HCEC 1CT (cell line): ENCODE data around the gene ERRFI1.
A peak's percentile ranks its signal among the peaks of the same experiment; 100 is the strongest.

Experiments
- DNase-seq: peaks from one replicate; pipeline ENCODE4 v3.0.0-alpha.2; 2017

The ERRFI1 gene

GRCh38 chr1:8043621-8044020 is 17.5 kb upstream of the ERRFI1 start:
- DNase-seq: no peak

- no peak for DNase-seq
These were observed 16.0 kb upstream of the ERRFI1 start for GRCh38 chr1:8042134-8042533.

DNA sequence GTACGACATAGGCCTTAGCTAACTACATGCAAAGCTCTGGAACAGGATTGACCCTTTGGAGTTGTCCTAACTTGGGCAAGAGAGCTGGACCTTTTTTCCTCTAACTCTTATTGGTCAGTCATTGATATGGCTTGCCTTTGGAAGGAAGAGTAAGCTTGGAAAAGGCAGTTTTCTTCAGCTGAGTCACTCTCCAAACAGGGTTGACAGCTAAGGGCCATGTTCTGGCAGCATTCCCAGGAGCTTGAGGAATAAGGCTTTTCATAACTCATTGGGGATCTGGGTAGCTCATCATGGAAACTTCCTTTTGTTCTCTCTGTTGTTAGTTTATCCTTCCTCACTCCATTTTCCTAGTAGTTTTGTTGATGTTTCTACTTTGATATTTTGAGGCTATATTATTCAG is 14.5 kb upstream of the ERRFI1 start:
- DNase-seq: peak; percentile 98

GRCh38 chr1:8039071-8039470 is 13.0 kb upstream of the ERRFI1 start:
- no peak for DNase-seq

DNA sequence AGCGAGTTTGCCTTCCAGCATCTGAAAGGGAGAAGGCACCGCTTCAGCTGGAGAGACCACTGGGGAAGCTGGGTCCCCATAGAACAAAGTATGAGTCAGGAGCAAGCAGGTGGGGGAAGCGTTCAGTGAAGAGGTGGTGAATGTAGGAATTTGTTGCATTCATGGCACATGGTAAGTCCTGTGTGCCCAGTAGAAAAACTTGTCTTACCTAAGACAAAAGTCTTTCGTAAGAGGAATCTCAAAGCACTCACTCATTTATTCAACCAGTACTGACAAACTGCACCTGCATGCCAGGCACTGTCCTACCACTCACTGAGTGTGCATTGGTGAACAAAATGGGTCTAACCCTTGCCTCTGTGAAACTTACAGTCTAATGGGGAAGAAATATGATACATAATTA is 9.2 kb upstream of the ERRFI1 start:
- no peak for DNase-seq

GRCh38 chr1:8033322-8033721 is 7.2 kb upstream of the ERRFI1 start:
- no peak for DNase-seq

DNA sequence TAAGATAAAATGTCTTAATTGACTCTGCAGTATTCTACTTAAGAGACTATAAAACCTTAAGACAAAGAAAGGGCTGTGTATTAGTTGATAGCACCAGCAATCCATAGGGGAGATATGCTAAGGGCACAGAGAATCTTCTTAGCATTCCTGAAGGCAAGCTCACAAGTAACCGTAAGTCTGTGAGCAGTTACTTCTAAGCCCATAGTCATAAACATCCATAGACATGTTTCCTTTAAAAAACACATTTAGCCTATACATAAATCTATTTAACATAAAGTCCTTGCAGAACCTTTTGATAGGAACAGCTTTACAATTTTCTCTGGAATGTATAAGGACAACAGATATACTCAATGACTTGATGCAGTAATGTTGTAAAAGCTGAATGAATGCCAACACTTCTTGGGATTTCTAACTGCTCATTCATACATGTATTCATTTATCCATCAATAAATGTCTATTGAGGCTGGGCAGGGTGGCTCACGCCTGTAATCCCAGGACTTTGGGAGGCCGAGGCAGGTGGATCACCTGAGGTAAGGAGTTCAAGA is 6.3 kb upstream of the ERRFI1 start:
- no peak for DNase-seq

DNA sequence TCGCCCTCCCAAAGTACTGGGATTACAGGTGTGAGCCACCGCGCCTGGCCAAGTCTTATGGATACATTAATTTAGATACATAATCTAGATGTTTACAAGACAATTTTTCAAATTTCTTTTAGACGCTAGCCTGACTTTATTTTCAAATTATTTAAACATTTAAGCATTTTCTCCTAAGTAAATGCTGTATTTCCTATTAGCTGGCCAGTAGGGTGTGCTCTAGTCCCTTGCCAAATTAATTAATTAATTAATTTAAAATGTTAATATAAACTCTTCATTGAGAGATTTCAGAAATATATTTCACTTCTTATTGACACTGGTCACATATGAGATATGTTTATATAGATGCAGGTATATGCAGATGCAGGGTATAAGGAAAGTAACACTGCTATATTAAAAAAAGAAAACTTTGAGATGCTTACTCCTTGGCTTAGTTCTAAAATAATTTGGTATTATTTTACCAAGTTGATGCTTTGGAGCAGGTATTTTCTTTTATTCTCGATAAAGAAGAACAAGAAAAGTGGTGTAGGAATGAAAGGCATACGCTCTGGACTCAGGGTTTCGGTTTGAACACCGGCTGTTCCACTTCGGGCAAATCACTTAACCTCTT is 5.2 kb upstream of the ERRFI1 start:
- peak; percentile 78 for DNase-seq

DNA sequence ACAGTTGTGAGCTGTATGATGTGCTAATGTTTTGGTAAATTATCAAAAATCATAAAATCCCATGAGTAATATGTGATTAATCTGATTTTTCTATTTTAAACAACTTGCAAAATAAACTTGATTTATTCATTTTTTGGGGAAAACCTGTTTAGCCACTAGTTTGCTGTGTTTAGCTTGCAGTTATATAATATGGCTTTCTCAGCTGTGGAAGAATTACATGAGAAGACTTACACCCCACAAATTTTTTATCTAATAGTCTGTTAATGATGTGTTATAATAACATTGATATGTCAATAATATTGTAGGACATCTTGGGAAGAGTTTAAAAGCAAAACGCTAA is 2.4 kb upstream of the ERRFI1 start:
- DNase-seq: peak; percentile 66

GRCh38 chr1:8027748-8028570 is 1.9 kb upstream of the ERRFI1 start:
- DNase-seq: peak; percentile 91

DNA sequence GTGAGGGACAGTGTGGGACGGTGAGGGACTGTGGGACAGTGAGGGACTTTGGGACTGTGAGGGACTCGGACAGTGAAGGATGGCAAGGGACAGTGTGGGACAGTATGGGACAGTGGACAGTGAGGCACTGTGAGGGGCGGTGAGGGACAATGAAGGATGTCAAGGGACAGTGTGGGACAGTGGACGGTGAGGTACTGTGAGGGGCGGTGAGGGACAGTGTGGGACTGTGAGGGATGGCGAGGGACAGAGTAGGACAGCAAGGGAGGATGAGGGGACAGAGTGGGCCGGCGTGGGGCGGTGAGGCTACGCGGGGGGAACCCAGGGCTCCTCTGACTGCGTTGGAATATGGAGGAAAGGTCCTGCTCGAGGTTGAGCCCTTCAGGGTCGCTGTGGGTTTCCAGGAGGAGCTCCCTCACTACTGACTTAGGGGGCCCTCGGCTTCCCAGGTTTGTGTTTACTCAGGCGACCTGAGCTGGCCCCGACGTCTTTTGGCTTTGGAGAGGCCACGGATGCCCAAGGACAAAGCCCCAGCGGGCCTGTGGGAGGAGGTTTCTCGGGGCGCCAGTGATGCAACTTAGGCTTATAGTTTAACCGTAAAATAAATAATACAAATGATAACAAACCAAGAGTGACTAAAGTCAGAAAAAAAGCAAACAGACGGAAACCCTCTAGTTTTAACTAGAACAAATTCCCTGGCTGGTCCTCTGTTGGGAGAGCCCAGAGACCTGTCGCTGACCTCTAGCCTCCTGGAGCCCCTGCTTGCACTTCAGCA is 1.1 kb upstream of the ERRFI1 start:
- DNase-seq: peak; percentile 82

GRCh38 chr1:8025671-8026144 is 401 bp downstream of the ERRFI1 start:
- DNase-seq: no peak

GRCh38 chr1:8025061-8025670 is 943 bp downstream of the ERRFI1 start:
- DNase-seq: no peak

- DNase-seq: no peak
These were observed 1.8 kb downstream of the ERRFI1 start for GRCh38 chr1:8024329-8024728.

DNA sequence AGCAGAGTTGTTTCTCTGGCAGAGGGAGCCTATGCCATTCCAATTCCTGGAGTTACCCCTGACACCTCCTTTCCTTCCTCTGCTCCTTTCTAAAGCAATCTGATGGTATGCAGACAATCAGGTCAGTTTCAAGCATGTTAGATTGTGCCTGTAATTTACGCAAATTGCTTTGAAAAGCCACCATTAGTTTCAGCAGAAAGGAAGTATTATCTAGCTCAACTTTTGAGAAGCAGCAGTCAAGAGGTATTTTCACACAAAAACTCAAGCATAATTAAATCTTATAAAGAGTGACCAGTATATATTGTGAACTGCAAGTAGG is 2.2 kb downstream of the ERRFI1 start:
- DNase-seq: no peak

GRCh38 chr1:8023287-8023994 is 2.7 kb downstream of the ERRFI1 start:
- DNase-seq: no peak

DNA sequence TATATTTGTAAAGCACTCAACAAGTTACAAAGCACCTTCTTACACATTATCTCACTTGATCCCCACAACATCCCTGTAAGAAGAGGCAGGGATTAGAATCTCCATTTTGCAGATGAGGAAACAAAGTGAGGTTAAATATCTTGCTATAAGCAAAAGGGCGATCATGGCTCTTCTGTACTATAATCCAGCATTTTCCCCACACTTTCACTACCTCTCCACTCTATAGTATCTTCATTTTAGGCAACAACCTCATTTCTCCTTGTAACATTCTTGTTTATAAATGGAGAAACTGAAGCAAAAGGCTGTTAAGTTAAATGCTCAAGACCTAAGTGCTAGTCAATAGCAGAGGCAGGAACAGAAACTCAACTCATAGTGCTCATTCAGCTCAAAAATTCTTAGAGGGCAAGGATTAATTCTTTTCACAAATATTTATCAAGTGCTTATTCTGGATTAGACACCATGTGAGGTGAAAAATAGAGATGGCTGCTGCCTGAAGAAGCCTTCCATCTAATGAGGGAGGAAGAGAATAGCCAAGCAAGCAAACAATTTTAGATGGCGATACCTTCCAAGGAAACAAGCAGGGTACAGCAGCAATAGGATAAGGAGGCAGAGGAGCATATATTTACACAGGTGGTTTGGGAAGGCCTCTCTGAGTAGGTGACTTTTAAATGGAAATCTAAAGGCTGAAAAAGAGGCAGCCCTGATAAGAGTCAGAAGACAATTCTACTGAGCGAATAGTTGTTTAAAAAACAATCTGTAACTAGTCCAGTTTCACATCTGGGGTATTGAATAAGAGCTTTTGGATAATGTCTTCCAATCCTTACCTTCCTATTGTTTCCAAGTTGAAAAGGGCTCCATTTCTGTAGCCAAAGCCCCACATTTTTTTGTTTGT is 3.5 kb downstream of the ERRFI1 start:
- DNase-seq: no peak

- no peak for DNase-seq
These were observed 4.3 kb downstream of the ERRFI1 start for GRCh38 chr1:8021676-8022266.

DNA sequence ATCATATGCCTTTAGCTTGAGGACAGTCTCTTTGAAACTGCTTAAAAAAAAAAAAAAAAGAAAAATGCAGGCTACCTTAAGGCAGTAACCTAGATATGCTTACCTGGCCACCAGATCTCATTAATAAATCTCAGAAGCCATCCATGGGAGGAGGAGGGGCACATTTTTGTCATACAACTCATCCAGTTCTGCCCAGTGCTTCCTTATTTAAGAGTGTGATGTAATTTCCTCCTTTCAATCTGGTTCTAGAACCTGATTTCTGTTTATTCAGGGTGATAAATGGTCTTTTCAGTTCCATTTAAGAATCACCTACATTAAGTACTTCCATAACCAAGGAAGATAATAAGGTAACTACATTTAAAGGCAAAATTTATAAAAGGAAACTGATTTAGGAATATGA is 6.1 kb downstream of the ERRFI1 start:
- DNase-seq: peak; percentile 67

- DNase-seq: no peak
These were observed 6.9 kb downstream of the ERRFI1 start for GRCh38 chr1:8019229-8019620.
